Astrocyte of the cerebellum (primary cell): Measurements from ENCODE around the gene CLIP4.

ENCODE experiments used
- DNase-seq: peaks from one replicate; pipeline ENCODE4 v3.0.0-alpha.2; 2011; ENCODE audit warnings: low read depth
- H3K4me3 ChIP-seq: 2 replicates; pipeline ENCODE4 v1.5.1; 2011; ENCODE audit warnings: mild to moderate bottlenecking, low read depth, low read length, moderate library complexity
- in situ Hi-C: cut with HindIII; loops from 2 replicates; pipeline ENCODE4 v1.10.0; 2017; ENCODE audit warnings: low sequenced_read_pairs
- TF ChIP-seq, protein P1 (sequence below): IDR thresholded peaks from 2 replicates; pipeline ENCODE4 v1.5.1; 2012; ENCODE audit warnings: low read length, low read depth, moderate library complexity, mild to moderate bottlenecking; ENCODE audit errors: missing control alignments

CLIP4 gene

DNA sequence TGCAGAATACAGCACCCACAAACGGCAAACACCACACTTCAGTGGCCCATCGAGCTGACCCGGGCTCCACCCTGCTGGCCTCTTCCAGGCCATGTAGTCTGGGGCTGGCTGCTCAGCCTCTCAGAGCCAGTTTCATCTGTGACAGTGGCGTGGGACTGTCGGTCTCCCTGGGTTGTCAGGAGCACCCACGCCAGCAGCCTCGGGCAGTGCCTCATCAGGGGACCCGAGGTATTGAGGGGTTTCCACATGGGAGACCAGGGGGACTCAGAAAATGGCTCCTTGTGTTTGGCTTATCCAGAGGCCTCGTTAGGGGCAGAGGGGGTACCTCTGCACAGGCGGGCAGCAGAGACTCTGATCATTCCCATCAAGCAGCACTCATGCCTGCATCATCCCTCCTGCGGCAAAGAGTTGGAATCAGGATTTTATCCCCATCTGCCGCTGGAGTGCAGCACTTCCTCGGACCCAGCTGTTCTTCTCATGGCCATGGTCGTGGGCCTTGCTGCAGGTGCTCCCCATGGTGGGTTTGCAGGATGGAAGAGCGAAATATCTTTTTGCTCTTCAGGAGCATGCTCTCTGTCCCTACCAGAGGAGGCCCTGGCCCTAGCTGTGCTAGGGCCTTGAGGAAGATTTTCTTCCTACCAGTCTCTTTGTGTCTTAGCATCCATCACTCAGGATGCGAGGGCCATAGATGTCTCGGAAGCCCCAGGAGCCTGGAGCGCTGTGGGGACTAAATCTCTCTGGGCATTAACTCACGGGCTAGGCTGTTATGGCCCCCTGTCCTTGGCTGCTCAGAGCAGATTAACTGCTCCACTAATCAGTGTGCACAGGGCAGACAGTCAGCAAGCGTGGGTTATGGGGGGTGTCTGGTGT is 100.8 kb downstream of the CLIP4 start:
- in situ Hi-C loops = no loop called here
- TF ChIP-seq, protein P1, sequence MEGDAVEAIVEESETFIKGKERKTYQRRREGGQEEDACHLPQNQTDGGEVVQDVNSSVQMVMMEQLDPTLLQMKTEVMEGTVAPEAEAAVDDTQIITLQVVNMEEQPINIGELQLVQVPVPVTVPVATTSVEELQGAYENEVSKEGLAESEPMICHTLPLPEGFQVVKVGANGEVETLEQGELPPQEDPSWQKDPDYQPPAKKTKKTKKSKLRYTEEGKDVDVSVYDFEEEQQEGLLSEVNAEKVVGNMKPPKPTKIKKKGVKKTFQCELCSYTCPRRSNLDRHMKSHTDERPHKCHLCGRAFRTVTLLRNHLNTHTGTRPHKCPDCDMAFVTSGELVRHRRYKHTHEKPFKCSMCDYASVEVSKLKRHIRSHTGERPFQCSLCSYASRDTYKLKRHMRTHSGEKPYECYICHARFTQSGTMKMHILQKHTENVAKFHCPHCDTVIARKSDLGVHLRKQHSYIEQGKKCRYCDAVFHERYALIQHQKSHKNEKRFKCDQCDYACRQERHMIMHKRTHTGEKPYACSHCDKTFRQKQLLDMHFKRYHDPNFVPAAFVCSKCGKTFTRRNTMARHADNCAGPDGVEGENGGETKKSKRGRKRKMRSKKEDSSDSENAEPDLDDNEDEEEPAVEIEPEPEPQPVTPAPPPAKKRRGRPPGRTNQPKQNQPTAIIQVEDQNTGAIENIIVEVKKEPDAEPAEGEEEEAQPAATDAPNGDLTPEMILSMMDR = no peak
- no peak overlapping the region for H3K4me3 ChIP-seq
- no peak for DNase-seq

DNA sequence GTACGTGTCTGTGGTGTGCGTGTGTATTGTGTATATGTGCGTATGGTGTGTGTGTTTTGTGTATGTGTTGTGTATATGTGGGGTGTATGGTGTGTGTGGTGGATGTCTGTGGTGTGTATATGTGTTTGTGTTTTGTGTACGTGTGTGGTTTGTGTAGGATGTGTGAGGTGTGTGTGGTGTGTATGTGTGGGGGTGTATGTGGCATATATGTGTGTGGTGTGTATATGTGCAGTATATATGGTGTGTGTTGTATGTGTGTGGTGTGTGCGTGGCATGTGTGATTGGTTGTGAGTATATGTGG is 101.3 kb downstream of the CLIP4 start:
- H3K4me3 ChIP-seq = no peak overlapping the region
- in situ Hi-C loops = no loop called here

DNA sequence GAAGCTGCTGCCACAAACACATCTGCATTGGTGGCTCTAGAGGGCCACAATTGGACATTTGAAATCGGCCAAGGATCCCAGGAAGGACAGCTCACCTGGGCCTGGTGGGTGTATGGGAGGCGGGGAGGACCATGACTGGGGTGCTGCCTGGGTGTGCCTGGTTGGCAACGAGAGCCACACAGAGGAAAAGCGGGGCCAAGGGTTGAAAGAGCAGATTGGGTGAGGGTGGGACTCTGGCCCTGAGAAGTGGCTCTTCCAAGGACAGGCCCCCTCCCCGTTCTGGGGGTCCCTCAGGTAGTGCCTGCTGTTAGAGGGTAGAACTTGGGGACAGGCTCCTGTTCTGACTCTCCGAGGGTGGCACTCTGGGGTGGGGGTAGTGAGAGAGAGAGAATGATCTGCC is 102.9 kb downstream of the CLIP4 start:
- in situ Hi-C loops = no loop called here
- TF ChIP-seq, protein P1 = no peak
- no peak overlapping the region for H3K4me3 ChIP-seq
- no peak for DNase-seq

More for the DNA sequence above, 101.3 kb downstream of the CLIP4 start:
- DNase-seq = no peak
- TF ChIP-seq, protein P1 = no peak

DNA sequence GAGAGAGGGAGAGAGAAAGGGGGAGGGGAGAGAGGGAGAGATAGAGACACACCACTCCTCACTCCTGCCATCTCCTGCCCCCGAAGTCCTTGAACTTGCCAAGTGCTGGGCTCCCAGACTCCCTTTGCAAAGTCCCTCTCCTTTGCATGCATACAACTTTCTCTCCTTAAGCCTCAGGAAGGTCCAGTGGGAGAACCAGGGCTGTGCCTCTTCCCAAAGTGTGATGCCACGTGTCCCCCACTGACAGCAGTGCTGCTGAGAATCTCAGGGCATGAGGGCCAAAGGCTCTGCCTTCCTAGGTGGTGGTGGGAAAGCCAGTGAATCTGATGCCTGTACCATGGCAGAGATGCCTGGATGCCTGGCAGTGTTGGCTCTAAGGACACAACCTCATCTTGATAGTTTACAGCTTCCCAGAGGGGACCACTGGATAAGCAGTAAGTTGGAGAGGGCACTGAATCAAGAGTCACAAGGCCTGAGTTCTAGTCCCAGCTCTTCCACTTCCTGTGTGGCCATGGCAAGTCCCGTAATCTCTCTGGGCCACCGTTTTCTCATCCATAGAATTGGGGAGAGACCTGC is 103.4 kb downstream of the CLIP4 start:
- in situ Hi-C loops = no loop called here
- DNase-seq = no peak
- H3K4me3 ChIP-seq = no peak overlapping the region
- TF ChIP-seq, protein P1 = no peak

DNA sequence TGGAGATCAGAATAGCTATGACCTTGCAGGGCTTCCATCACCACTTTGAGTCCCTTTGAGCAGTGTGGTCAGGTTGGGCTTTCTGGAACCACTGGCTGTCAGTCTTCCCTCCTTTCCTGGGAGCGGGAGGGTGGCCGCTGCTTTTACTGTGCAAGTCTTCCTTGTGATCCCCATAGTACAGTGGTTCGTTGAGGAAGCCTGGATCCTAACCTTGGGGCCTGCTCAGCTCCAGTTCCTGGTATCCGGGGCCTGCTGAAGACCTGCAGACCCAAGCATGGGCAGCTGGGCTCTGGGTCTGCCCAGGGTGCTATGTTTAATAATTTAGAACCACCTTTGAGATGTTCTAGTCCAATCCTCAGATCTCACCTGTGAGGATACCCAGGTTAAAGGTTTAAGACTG is 104.2 kb downstream of the CLIP4 start:
- DNase-seq = no peak
- in situ Hi-C loops = no loop called here
- no peak overlapping the region for H3K4me3 ChIP-seq
- TF ChIP-seq, protein P1 = no peak

DNA sequence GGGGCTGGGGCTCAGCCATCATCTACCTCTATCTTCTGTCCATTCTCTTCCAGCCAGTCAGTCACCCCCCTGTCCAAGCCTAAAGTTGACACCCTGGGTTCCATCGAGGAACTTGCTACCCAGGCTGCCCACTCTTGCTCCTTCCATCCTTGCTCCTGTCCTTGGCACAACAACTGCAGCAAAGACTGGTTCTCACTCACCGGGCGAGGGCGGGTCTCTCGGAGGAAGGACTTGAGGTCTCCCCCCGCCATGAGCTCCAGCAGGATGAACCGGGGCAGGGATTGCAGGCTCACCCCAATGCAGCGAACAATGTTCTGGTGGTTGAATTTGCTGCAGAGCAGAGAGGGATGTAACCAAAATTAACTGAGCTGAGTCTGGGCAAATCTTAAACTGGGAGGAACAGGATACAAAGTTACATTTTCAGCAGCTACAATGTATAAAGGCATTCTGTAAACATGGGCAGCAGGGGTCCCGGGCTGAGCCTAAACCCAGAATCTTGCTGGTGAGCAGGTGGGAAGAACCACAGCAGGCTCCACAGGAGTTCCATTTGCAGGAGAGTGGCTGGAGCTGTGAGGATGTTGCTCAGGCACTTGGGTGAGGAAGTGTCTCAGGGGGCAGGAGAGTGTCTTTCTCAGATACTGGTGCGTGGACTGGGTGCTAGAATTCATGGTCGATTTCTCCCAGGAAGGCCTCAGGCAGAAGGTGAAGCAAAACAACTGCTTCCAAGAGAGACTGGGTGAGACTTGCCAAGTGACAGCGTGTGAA is 105.5 kb downstream of the CLIP4 start:
- H3K4me3 ChIP-seq = no peak overlapping the region
- no peak for DNase-seq
- in situ Hi-C loops = no loop called here
- TF ChIP-seq, protein P1 = no peak
